Glutamatergic neuron (in vitro differentiated cells): ENCODE data around the gene TIFAB. TPM values are rescaled to one million over a fixed set of nuclear protein-coding genes. Genes with fewer than 3 reads are reported as not detected.

Source experiments
- DNase-seq: peaks from one replicate; pipeline ENCODE4 v3.0.0; 2022
- H3K27ac Mint-ChIP-seq: one replicate; pipeline ENCODE4 v1.8.0; 2020; ENCODE audit warnings: mild to moderate bottlenecking, mixed read lengths, inconsistent platforms; ENCODE audit not compliant: unreplicated experiment
- H3K27me3 Mint-ChIP-seq: one replicate; pipeline ENCODE4 v1.8.0; 2020; ENCODE audit warnings: mild to moderate bottlenecking, moderate library complexity, mixed read lengths, inconsistent platforms; ENCODE audit not compliant: unreplicated experiment
- H3K36me3 Mint-ChIP-seq: one replicate; pipeline ENCODE4 v1.8.0; 2020; ENCODE audit warnings: mild to moderate bottlenecking, mixed read lengths, inconsistent platforms; ENCODE audit not compliant: unreplicated experiment
- H3K4me1 Mint-ChIP-seq: one replicate; pipeline ENCODE4 v1.8.0; 2020; ENCODE audit warnings: mild to moderate bottlenecking, low read depth, mixed read lengths, inconsistent platforms; ENCODE audit not compliant: unreplicated experiment
- H3K4me3 Mint-ChIP-seq: one replicate; pipeline ENCODE4 v1.8.0; 2020; ENCODE audit warnings: mild to moderate bottlenecking, mixed read lengths, inconsistent platforms; ENCODE audit not compliant: unreplicated experiment
- H3K9me3 Mint-ChIP-seq: one replicate; pipeline ENCODE4 v1.8.0; 2020; ENCODE audit warnings: mild to moderate bottlenecking, moderate library complexity, mixed read lengths, inconsistent platforms; ENCODE audit not compliant: unreplicated experiment
- CTCF ChIP-seq: fragments of 200-600 bp; sonication (generic); IDR thresholded peaks from one replicate; pipeline ENCODE4 v1.5.0; 2021; ENCODE audit not compliant: partially characterized antibody, unreplicated experiment
- total RNA-seq: library from RNA; stranded (reverse); fragmentation: NEBNext Ultra II Directional; extraction: Animal tissue kit (Norgen Biotek cat#: 25700); gene quantifications from one replicate; pipeline ENCODE4 v1.2.1, GENCODE V29; 2021; ENCODE audit not compliant: unreplicated experiment

TIFAB gene
- total RNA-seq, 1 donor from 2014 or later, result not detected

- no peaks in the 10 kb centered on the region for H3K36me3 Mint-ChIP-seq
- H3K9me3 Mint-ChIP-seq, result peaks cover 10% of the 10 kb centered on the region
- H3K4me3 Mint-ChIP-seq, result no peak overlapping the region
- H3K4me1 Mint-ChIP-seq, result peaks cover 38% of the 10 kb centered on the region
- peak overlapping the region; percentile 38 for H3K27ac Mint-ChIP-seq
- DNase-seq, result no peak
- TF ChIP-seq CTCF, result no peak
- peaks cover 7% of the 10 kb centered on the region for H3K27me3 Mint-ChIP-seq
Measured at GRCh38 chr5:135487037-135487395, 34.9 kb upstream of the TIFAB start.

- Mint-ChIP-seq H3K9me3 (peaks cover 10% of the 10 kb centered on the region), H3K4me1 (peaks cover 38% of the 10 kb centered on the region), H3K4me3 (no peak overlapping the region), H3K27me3 (peaks cover 7% of the 10 kb centered on the region), H3K36me3 (no peaks in the 10 kb centered on the region), H3K27ac (peak overlapping the region; percentile 8)
- no peak for DNase-seq
- no peak for TF ChIP-seq CTCF
Measured at GRCh38 chr5:135486131-135487036, 34.2 kb upstream of the TIFAB start.

GRCh38 chr5:135484674-135485086 is 32.5 kb upstream of the TIFAB start:
- H3K4me3 Mint-ChIP-seq, result no peak overlapping the region
- peaks cover 13% of the 10 kb centered on the region for H3K9me3 Mint-ChIP-seq
- peaks cover 4% of the 10 kb centered on the region for H3K36me3 Mint-ChIP-seq
- H3K27ac Mint-ChIP-seq, result peak overlapping the region; percentile 48
- peaks cover 41% of the 10 kb centered on the region for H3K4me1 Mint-ChIP-seq
- TF ChIP-seq CTCF, result no peak
- no peak for DNase-seq
- H3K27me3 Mint-ChIP-seq, result peaks cover 7% of the 10 kb centered on the region

- Mint-ChIP-seq H3K9me3 (peaks cover 10% of the 10 kb centered on the region), H3K27me3 (peaks cover 5% of the 10 kb centered on the region), H3K4me1 (peaks cover 47% of the 10 kb centered on the region), H3K4me3 (no peak overlapping the region), H3K27ac (peak overlapping the region; percentile 17), H3K36me3 (peaks cover 4% of the 10 kb centered on the region)
- no peak for DNase-seq
- TF ChIP-seq CTCF, result no peak
Measured at GRCh38 chr5:135483254-135483653, 31.1 kb upstream of the TIFAB start.

- Mint-ChIP-seq H3K4me3 (no peak overlapping the region), H3K27me3 (peaks cover 4% of the 10 kb centered on the region), H3K4me1 (peaks cover 41% of the 10 kb centered on the region), H3K9me3 (peaks cover 11% of the 10 kb centered on the region), H3K27ac (no peak overlapping the region), H3K36me3 (peaks cover 4% of the 10 kb centered on the region)
- DNase-seq, result no peak
- no peak for TF ChIP-seq CTCF
Measured at GRCh38 chr5:135482381-135482933, 30.3 kb upstream of the TIFAB start.
